ENCODE results near the gene CNTRL. TPM values are rescaled to one million over a fixed set of nuclear protein-coding genes. Genes with fewer than 3 reads are reported as not detected.
"Not testable (repeated sequence)": the region's sequence is repeated elsewhere in the genome, so short reads cannot be mapped to it uniquely, and the experiment has no call there.

CNTRL gene
- total RNA-seq, 1 donor from 2014 or later: 89.2 TPM

DNA sequence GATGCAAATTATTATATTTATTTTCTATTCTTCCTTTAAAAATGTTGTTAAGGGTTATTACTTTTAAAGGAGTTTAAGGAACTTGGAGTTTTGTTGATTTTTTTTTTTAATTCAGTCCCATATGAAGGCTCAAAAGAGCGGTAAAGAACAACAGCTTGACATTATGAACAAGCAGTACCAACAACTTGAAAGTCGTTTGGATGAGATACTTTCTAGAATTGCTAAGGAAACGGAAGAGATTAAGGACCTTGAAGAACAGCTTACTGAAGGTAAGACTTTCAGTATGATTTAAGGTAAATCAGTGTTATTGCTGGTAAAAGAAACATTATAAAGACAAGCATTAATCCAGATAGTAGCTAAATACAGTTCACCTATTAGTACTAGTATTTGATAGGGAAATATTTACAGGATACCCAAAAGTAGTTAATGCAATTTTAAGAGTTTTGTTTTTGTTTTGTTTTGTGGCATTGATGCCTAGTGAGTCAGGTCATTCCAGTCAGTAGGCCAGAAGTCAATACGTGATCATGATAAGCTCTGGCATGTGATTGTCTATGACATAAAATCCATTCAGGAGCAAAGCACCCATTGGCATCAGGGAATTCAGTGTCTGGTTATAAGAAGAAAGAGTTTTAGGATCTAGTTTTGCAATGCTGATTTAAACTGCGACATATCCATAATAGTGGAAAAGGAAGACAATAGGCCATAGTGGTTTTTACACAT lies 49.2 kb downstream of the CNTRL start:
- intact Hi-C loops (cut with micrococcal nuclease): loop anchor here (5.0 kb wide), 3 partner anchors 228 to 542 kb away; partner anchors contain the start of gene CDK5RAP2

DNA sequence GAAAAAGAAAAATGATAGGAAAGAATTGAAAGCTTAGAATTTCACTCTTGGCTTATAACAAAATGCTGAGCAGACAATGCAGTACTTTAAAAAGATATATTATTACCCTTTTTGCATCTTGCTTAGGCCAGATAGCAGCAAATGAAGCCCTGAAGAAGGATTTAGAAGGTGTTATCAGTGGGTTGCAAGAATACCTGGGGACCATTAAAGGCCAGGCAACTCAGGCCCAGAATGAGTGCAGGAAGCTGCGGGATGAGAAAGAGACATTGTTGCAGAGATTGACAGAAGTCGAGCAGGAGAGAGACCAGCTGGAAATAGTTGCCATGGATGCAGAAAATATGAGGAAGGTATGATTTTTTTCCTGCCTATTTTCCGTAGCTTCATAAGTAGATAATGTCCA lies 50.8 kb downstream of the CNTRL start:
- intact Hi-C loops (cut with micrococcal nuclease): no loop called here

DNA sequence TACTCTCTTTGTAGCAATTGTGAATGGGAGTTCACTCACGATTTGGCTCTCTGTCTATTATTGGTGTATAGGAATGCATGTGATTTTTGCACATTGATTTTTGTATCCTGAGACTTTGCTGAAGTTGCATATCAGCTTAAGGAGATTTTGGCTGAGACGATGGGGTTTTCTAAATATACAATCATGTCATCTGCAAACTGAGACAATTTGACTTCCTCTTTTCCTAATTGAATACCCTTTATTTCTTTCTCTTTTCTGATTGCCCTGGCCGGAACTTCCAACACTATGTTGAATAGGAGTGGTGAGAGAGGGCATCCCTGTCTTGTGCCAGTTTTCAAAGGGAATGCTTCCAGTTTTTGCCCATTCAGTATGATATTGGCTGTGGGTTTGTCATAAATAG lies 54.6 kb downstream of the CNTRL start:
- intact Hi-C loops (cut with micrococcal nuclease): not testable (repeated sequence)

DNA sequence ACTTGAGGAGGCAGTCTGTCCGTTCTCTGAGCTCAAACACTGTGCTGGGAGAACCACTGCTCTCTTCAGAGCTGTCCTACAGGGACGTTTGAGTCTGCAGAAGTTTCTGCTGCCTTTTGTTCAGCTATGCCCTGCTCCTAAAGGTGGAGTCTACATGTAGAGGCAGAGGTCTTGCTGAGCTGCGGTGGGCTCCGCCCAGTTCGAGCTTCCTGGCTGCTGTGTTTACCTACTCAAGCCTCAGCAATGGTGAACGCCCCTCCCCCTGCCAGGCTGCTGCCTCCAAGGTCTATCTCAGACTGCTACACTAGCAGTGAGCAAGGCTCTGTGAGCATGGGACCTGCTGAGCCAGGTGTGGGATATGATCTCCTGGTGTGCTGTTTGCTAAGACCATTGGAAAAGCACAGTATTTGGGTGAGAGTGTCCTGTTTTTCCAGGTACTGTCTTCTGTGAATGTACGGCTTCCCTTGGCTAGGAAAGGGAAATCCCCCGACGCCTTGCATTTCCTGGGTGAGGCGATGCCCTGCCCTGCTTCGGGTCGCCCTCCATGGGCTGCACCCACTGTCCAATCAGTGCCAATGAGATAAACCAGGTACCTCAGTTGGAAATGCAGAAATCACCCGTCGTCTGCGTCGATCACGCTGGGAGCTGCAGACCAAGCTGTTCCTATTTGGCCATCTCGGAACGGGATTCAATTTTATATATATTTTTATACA lies 58.5 kb downstream of the CNTRL start:
- intact Hi-C loops (cut with micrococcal nuclease): loop anchor here (1.0 kb wide), 5 partner anchors 12 to 265 kb away; partner anchors contain the start of gene CNTRL

DNA sequence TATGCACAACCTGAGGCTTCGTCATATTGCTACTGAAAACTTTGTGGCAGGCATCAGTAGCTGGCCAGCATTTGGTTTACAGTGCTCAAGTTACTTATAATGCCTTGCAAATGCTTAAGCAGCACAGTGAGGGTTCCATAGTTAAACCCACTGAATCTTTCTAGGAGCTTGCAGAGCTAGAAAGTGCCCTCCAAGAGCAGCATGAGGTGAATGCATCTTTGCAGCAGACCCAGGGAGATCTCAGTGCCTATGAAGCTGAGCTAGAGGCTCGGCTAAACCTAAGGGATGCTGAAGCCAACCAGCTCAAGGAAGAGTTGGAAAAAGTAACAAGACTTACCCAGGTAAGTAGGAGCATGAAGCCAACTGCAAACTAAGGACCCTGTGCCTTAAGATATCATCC lies 60.9 kb downstream of the CNTRL start:
- intact Hi-C loops (cut with micrococcal nuclease): no loop called here

DNA sequence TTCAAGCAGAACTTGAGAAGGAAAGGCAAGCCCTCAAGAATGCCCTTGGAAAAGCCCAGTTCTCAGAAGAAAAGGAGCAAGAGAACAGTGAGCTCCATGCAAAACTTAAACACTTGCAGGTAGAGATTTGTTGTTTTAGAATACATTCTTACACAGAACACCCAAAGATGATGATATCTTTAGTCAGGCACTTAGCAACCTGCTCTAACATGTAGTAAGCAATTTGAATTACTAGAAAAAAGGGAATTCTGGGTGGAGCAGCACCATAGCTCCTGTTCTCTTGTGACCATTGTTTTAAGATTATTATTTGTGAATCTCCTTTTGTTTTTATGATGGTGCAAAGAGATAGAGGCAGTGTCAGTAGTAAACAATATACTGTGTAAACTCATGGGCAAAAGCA lies 63.8 kb downstream of the CNTRL start:
- intact Hi-C loops (cut with micrococcal nuclease): no loop called here

DNA sequence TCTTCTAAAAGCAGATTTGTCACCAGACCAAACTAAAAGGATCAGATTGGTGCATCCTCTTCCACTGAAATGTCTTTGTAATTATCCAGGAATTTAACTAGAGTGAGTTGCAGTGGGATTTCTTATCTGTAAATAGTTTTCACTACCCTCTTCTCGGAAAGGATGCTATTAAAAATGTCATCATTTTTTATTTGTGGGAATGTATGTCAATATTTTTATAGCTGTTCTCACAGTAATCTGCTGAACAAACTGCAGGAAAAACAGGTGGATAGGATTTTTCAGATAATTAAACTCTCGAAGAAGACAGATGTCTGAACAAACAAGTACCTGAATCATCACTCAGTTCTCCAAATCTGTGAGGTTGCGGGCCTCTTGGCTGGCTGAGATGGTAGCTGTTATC lies 64.2 kb downstream of the CNTRL start:
- intact Hi-C loops (cut with micrococcal nuclease): no loop called here

DNA sequence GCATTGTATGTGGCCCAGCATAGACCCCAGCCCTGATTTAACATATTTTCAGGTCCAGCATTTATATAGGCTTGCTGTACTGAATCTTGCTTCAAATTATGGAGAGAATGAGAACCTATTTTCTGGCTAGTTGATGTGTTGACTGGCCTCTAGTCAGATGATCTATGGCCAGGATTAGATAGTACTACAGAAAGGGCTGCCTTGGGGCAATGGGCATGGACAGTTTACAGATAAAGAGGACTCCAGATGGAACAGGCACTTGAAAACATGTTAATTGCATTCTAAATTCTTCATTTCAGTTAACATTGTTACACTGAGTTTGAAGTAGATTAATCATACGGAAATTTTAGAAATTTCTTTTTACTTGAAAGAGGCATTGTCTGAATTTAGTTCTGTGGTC lies 65.4 kb downstream of the CNTRL start:
- intact Hi-C loops (cut with micrococcal nuclease): no loop called here

DNA sequence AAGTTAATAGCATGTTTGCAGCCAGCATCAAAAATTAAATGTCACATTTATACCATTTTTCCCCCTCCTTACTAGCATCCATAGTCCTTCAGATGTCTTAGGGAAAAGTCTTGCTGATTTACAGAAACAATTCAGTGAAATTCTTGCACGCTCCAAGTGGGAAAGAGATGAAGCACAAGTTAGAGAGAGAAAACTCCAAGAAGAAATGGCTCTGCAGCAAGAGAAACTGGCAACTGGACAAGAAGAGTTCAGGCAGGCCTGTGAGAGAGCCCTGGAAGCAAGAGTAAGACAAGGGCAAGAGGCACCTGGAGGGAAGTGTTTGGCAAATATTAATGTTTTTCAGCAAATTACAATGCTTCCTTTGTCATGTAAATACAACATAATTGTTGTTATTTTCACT lies 66.6 kb downstream of the CNTRL start:
- intact Hi-C loops (cut with micrococcal nuclease): no loop called here

DNA sequence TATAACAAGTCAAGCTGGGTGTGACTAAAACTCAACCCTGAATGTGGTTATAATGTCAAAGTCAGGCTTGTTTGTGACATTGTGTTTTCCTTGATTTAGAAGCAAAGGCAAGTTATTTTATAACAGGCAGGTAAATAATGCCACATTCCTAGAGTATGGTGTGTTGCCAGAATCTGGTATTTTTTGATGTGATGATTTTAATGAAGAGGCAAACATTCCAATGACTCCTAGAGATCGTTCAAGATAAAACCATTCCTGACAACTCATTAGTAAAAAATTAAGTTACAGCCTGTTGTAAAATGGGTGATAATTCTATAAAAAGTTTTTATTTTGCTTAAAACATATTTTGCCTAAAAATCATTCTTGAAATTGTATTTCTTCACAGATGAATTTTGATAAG lies 67.0 kb downstream of the CNTRL start:
- intact Hi-C loops (cut with micrococcal nuclease): no loop called here

DNA sequence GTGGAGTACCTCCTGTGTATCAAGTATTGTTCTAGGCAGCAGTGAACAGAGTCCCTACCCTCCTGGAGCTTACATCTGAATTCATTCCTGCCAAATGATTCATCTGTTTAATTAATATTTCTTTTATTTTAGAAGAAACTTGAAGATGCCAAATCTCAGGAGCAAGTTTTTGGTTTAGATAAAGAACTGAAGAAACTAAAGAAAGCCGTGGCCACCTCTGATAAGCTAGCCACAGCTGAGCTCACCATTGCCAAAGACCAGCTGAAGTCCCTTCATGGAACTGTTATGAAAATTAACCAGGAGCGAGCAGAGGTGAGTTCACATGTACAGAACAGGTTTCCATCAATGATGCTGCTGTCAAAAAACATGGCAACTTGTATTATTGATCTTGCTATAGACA lies 69.0 kb downstream of the CNTRL start:
- intact Hi-C loops (cut with micrococcal nuclease): no loop called here

DNA sequence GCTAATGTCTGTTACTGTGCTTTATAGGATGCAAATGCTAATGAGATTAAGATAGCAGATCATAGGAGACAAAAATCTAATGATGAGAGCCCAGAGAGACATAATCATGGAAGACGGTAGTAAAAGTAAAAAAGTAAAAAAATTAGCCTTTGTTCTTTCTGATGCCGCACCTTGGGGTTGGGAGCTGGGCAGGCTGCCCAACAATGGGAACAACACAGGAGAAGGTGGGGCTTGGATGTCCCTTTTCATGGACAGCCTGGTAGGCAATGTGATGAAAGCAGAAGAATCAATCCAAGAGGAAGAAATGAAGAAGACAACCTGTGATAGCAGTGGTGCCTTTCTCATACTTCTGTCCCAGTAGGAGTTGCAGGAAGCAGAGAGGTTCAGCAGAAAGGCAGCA lies 69.7 kb downstream of the CNTRL start:
- intact Hi-C loops (cut with micrococcal nuclease): no loop called here

DNA sequence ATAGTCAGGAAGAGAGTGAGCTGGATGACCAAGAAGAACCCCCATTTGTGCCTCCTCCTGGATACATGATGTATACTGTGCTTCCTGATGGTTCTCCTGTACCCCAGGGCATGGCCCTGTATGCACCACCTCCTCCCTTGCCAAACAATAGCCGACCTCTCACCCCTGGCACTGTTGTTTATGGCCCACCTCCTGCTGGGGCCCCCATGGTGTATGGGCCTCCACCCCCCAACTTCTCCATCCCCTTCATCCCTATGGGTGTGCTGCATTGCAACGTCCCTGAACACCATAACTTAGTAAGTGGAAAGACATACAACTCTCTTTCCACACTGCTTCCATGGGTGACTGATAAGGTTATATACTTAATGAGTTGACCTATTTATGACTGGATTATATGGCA lies 75.4 kb downstream of the CNTRL start:
- intact Hi-C loops (cut with micrococcal nuclease): no loop called here

DNA sequence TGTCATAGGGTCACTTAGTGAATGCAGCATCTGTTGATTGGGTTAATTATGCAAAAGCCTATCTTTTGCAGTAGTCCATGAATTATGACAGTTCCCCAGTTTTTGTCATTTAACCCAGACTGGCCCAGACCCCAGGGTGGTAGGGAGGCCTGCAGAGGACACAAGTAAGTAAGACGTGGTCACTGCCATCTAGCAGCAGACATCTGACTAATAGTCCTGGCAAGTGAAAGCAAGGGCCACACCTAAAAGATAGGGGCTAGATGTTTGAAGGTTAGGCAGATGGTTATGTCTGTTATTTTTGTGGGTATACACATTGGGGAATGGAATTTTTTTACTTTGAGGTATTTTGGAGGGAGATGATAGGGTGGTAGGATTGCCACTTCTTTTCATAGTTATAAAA lies 78.9 kb downstream of the CNTRL start:
- intact Hi-C loops (cut with micrococcal nuclease): no loop called here

DNA sequence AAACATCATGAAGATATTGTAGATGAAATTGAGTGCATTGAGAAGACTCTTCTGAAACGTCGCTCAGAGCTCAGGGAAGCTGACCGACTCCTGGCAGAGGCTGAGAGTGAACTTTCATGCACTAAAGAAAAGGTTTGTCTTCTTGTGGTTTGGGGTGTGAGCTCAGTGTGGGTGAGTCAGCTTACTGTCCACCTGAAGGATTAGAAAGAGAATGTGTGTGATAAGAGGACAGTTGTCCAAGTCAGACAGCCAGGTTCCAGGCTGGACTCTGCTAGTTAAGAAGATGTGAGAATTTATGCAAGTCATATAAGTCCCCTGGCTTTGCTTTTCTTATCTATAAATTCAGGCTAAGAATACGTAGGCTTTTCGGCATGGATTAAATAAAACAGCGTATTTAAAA lies 80.0 kb downstream of the CNTRL start:
- intact Hi-C loops (cut with micrococcal nuclease): no loop called here

DNA sequence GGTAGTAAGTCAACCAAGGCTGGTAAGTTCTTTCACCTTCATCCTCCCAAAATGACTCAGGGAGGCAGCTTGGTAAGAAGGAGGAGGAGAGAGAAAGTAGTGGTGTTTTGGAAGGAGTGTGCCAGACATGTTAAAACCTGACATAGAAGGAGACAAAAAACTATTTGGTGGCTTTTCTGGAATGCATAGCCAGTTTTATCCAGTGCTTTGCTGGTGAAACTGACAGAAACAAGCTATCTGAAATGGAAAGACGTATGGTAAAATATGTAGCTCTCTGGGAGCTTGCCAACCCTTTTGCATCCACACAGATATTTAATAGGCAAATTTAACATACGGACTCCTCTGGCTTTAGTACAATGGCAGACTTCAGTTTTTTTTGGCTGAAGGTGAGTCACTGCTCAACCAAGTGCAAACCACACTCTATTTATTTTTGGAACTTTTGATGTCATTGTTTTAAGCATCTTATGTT lies 81.5 kb downstream of the CNTRL start:
- intact Hi-C loops (cut with micrococcal nuclease): loop anchor here (1.0 to 2.0 kb wide), 6 partner anchors 23 to 400 kb away; partner anchors contain the start of genes CNTRL and RAB14

DNA sequence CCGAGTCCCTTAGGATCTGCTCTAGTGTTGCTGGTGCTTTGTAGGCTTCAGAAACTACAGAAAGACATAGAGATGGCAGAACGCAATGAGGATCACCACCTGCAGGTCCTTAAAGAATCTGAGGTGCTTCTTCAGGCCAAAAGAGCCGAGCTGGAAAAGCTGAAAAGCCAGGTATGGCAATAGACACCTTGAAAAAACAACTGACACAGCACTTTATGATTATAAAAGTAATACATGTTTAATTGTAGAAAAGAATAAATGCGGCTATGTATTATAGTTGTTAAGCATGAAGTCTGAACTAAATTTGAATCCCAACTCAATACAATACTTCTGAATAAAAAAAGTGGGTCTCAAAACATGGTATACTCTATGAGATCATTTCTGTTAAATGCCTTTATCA lies 83.2 kb downstream of the CNTRL start:
- intact Hi-C loops (cut with micrococcal nuclease): loop anchor here (2.0 kb wide), 1 partner anchor 43 kb away; the partner anchor contains the start of gene RAB14

DNA sequence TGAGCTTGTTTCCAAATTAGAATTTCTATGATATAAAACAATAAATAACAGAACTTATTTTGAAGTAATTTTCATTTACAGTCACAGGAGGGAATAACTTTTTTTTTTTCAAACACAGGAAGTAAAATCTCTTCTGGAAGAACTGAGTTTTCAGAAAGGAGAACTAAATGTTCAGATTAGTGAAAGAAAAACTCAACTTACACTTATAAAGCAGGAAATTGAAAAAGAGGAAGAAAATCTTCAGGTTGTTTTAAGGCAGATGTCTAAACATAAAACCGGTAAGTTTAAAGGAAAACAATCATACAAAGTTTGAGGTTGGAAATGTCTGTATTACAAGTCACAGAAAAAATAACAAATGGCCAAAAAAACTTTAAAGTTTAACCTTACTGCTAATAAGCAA lies 85.3 kb downstream of the CNTRL start:
- intact Hi-C loops (cut with micrococcal nuclease): no loop called here

DNA sequence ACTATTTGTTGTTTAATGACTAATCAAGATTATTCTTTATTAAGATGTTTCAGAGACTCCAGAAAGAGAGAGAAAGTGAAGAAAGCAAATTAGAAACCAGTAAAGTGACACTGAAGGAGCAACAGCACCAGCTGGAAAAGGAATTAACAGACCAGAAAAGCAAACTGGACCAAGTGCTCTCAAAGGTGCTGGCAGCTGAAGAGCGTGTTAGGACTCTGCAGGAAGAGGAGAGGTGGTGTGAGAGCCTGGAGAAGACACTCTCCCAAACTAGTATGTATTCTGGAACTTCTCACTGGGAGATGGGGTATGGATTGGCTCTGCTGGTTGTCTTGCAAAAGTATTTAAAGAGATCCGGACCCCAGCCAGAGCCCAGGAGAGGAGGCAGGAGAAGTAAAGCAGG lies 93.3 kb downstream of the CNTRL start:
- intact Hi-C loops (cut with micrococcal nuclease): no loop called here

DNA sequence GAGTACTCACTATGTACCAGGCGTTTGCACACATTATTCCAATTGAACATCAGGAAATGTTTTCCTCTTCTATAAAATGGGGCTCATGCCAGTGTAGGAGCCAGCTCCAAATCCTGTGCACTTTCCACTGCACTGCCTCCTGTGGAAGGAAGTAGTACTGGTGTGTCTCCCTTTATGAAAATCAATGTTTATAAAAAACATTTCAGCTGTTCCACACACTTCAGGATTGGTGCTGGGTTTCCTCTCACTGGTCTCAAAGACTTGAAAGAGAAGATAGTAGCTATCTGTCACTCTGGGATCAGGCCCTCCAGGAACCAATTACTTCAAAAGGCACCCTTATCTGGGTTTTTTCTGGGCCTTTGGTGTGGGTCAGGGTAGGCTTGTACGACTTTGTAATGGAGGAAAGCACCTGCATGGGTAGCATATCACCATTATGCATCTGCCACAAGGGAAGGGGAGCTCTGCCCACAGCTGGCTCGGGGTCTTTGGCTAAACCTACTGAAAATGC lies 94.4 kb downstream of the CNTRL start:
- intact Hi-C loops (cut with micrococcal nuclease): loop anchor here (1.0 kb wide), 1 partner anchor 188 kb away; no protein-coding TSS in a partner anchor

DNA sequence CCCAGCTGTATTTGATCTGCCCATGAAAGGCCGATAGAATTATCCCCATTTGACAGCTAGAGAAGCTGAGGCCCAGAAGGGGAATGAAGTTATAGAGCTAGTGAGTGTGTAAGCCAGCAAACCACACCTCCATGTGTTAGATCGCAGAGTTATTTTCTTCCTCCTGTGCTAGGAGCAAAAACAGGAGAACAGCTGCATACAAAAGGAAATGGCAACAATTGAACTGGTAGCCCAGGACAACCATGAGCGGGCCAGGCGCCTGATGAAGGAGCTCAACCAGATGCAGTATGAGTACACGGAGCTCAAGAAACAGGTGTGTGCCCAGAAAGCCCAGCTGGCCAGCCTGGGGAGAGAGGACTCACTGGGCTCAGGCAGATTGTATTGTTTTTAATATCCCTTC lies 96.5 kb downstream of the CNTRL start:
- intact Hi-C loops (cut with micrococcal nuclease): no loop called here

DNA sequence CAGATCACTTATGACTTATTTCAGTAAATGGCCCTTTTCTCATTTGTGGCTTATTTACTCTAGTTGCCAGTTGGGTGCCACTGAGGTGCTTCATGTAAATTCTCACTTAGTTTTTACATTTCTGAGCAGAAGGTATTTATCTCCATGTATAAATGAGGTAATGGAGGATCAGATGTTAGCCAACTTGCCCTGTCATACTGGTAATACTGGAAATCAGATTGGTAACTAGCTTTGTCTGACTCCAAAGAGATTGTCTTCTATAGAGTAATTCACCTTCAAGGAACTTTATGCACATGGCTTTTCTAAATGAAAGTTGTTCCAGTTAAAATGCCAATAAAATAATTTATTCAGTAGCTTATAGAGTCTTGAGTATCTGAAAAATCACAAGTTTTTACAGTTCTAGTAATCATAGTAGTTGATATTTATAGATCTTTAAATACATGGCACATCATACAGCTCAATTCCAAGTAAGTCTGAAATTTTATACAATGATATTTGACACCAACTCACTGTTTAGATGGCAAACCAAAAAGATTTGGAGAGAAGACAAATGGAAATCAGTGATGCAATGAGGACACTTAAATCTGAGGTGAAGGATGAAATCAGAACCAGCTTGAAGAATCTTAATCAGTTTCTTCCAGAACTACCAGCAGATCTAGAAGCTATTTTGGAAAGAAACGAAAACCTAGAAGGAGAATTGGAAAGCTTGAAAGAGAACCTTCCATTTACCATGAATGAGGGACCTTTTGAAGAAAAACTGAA lies 98.2 kb downstream of the CNTRL start:
- intact Hi-C loops (cut with micrococcal nuclease): no loop called here

All from T-helper 1 cell treated with Interleukin-12 subunit alpha and Interleukin-12 subunit beta and Interleukin-4 antibody, amounts not matched to agents 30 ng/mL and 1 ng/mL, for 36 hours (primary cell).